Measurements from ENCODE around the gene EYA2. TPM values are rescaled to one million over a fixed set of nuclear protein-coding genes. Genes with fewer than 3 reads are reported as not detected.

EYA2 gene
- total RNA-seq, 3 donors from 2014 or later (not counting 1 experiment from before 2014, with no cell fraction given) = 0.30 TPM; not detected in 2

DNA sequence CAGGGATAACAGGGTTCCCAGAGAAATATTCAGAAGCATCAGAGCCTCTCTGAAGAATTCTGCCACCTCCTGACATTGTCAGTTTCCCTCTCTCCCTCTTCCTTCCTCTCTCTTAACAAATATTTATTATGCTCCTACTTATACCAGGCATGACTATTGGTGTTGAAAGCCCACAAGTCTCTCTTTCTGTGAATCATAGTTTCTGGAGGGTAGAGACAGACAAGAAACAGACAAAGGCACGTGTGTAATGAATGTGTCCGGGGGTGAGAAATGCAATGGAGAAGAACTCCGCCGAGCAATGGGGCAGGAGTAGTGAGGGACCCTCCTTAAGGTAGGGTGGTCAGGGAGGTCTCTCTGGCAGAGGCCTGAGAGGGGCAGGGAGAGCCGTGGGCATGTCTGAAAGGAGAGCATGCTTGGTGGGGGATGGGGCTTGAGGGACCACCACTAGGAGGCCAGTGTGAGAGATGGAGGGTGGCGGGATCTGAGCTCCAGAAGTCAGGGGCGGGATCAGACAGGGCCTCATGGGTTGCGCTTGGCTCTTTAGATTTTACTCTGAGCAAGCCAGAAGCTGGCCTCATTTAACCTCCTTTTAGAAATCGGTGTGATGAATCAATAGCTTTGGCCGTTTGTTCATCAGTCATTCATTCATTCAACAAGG lies 57.3 kb downstream of the EYA2 start:
- H3K27me3 ChIP-seq (ENCODE audit: control insufficient read depth, insufficient read depth, low read length) = no peaks in the 10 kb centered on the region
- no peak overlapping the region for H3K27ac ChIP-seq (ENCODE audit: low read length)
- Mint-ChIP-seq H3K27me3 (ENCODE audit: low read depth in 2 of 2) (peaks cover 3 to 20% of the 10 kb centered on the region in 2 donors), H3K4me3 (no peak overlapping the region), H3K36me3 (no peaks in the 10 kb centered on the region), H3K9me3 (no peaks in the 10 kb centered on the region), H3K4me1 (no peaks in the 10 kb centered on the region), H3K27ac (no peak overlapping the region)
- no peaks in the 10 kb centered on the region for H3K4me1 ChIP-seq (ENCODE audit: control insufficient read depth, insufficient read depth, low read length)
- intact Hi-C loops (cut with micrococcal nuclease) = no loop called here
- 78% methylated on average over 10 of the region's 10 CpGs for WGBS (ENCODE audit: insufficient coverage)
- TF ChIP-seq CTCF (IDR thresholded peaks at IDR 0.05) = no peak
- H3K4me3 ChIP-seq (ENCODE audit: low read length) = no peak overlapping the region
- no peak for DNase-seq
- no peak for ATAC-seq
- no peaks in the 10 kb centered on the region for H3K9me3 ChIP-seq (ENCODE audit: control insufficient read depth, insufficient read depth, low read length)
- H3K36me3 ChIP-seq (ENCODE audit: control insufficient read depth, insufficient read depth, low read length) = no peaks in the 10 kb centered on the region

- Mint-ChIP-seq H3K36me3 (no peaks in the 10 kb centered on the region), H3K27me3 (ENCODE audit: low read depth in 2 of 2) (peaks cover 3 to 19% of the 10 kb centered on the region in 2 donors), H3K27ac (no peak overlapping the region), H3K9me3 (no peaks in the 10 kb centered on the region), H3K4me3 (no peak overlapping the region), H3K4me1 (no peaks in the 10 kb centered on the region)
- Histone ChIP-seq H3K36me3 (ENCODE audit: control insufficient read depth, insufficient read depth, low read length) (no peaks in the 10 kb centered on the region), H3K27me3 (ENCODE audit: control insufficient read depth, insufficient read depth, low read length) (no peaks in the 10 kb centered on the region), H3K4me3 (ENCODE audit: low read length) (no peak overlapping the region), H3K4me1 (ENCODE audit: control insufficient read depth, insufficient read depth, low read length) (no peaks in the 10 kb centered on the region), H3K27ac (ENCODE audit: low read length) (no peak overlapping the region), H3K9me3 (ENCODE audit: control insufficient read depth, insufficient read depth, low read length) (no peaks in the 10 kb centered on the region)
- no peak for TF ChIP-seq CTCF (IDR thresholded peaks at IDR 0.05)
- 94% methylated on average over 4 of the region's 4 CpGs for WGBS (ENCODE audit: insufficient coverage)
- DNase-seq (no peak), ATAC-seq (no peak)
- intact Hi-C loops (cut with micrococcal nuclease) = no loop called here
Observed at GRCh38 chr20:46953596-46953995, 59.0 kb downstream of the EYA2 start.

GRCh38 chr20:46954490-46955038 lies 59.9 kb downstream of the EYA2 start:
- no peaks in the 10 kb centered on the region for H3K9me3 ChIP-seq (ENCODE audit: control insufficient read depth, insufficient read depth, low read length)
- H3K27me3 Mint-ChIP-seq (ENCODE audit: low read depth in 2 of 2) = peaks cover 5 to 9% of the 10 kb centered on the region in 2 donors
- intact Hi-C loops (cut with micrococcal nuclease) = no loop called here
- H3K4me1 ChIP-seq (ENCODE audit: control insufficient read depth, insufficient read depth, low read length) = no peaks in the 10 kb centered on the region
- no peak for TF ChIP-seq CTCF (IDR thresholded peaks at IDR 0.05)
- no peak overlapping the region for H3K27ac Mint-ChIP-seq
- DNase-seq = no peak
- H3K27ac ChIP-seq (ENCODE audit: low read length) = no peak overlapping the region
- no peak overlapping the region for H3K4me3 ChIP-seq (ENCODE audit: low read length)
- H3K36me3 Mint-ChIP-seq = no peaks in the 10 kb centered on the region
- H3K9me3 Mint-ChIP-seq = no peaks in the 10 kb centered on the region
- ATAC-seq = no peak
- H3K36me3 ChIP-seq (ENCODE audit: control insufficient read depth, insufficient read depth, low read length) = no peaks in the 10 kb centered on the region
- no peaks in the 10 kb centered on the region for H3K4me1 Mint-ChIP-seq
- H3K27me3 ChIP-seq (ENCODE audit: control insufficient read depth, insufficient read depth, low read length) = no peaks in the 10 kb centered on the region
- WGBS (ENCODE audit: insufficient coverage) = 76% methylated on average over 15 of the region's 15 CpGs
- no peak overlapping the region for H3K4me3 Mint-ChIP-seq

Measured in natural killer cell (primary cell).